UCSD-AML1 (cell line): Measurements from ENCODE around the gene MPIG6B.
A peak's percentile ranks its signal among the peaks of the same experiment; 100 is the strongest.

Experiments
- DNase-seq: peaks from one replicate; lab custom pipeline; 2025; ENCODE audit not compliant: unreplicated experiment; lab: John Stamatoyannopoulos, UW

MPIG6B gene

DNA sequence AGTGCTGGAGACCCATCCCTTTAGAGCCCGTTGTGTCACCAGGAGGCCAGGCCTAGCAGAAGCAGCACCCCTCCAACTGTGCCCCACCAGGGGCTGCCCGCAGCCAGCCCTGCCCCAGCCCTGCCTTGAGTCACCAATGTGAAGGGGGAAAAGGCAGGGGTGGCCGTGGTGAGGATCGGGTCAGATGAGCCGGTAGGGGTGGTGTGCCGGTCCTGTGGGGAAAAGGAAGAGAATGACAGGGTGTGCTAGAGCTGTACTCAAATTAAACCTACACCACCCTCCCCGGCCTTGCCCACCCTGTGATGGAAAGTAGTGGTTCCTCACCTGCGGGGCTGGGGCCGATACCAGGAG lies 42.4 kb downstream of the MPIG6B start:
- no peak for DNase-seq

DNA sequence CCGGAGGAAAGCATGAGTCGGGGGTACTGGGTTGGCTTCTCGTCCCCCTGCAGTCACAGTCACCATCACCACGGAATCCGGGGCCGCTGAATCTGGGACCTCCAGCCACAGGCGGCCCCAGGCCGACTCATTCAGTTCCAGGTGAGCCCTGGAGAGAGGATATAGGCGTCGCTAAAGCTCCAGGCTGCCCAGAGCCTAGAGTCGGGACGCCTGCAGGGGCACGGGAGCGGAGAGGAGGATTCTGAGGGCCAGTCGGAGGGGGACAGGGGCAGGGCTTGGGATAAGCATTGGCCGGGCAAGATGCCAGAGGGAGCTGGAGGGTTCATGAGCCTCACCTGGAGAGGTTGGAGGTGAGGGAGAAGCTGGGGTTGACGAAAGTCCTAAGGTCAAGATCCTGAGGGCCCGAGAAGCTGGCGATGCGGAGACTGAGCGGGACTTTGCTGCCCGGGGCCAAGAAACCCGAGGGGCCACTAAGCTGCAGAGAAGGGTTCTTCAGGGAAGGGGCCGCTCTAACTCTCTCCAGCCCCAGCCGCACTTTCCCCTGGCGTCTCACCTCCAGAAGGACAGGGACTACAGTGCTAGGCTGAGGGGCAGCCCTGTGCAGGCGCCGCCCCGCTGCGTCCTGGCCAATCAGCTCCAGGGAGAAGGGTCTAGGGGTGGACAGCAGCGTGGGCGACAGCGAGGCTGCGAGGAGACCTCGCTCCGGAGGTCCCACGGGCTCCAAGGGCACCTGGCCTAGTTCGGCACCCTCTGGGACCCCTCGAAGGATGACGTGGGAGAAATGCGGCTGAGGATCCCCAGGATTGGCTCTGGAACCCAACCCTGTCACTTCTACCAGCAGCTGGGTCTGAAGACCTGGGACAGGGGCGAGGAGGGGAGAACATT lies 43.0 kb downstream of the MPIG6B start:
- no peak for DNase-seq

DNA sequence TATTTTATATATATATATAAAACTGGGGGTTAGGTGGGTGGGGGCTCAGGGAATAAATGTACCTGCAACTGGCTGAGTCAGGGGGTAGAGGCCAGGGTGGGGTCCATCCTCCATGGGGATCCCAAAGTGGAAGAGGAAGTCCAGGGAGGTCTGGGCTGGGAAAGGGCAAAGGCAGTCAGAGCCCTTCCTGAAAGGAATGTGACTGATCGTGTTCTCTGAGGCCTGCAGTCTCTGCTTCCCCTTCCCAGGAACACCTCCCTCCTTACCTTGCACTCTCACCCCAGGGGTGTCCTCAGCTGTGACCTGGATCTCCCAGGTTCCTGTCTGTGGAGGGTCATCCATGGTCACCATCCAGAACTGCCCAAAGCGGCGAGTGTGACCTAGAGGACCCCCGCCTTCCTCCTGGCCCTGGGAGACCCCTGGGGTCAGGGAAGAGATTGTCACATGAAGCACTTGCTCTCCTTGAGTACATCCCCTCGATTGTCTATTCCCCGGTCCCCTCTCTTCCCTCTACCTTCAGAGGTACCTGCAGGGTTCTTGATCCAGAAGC lies 44.0 kb downstream of the MPIG6B start:
- DNase-seq: no peak

DNA sequence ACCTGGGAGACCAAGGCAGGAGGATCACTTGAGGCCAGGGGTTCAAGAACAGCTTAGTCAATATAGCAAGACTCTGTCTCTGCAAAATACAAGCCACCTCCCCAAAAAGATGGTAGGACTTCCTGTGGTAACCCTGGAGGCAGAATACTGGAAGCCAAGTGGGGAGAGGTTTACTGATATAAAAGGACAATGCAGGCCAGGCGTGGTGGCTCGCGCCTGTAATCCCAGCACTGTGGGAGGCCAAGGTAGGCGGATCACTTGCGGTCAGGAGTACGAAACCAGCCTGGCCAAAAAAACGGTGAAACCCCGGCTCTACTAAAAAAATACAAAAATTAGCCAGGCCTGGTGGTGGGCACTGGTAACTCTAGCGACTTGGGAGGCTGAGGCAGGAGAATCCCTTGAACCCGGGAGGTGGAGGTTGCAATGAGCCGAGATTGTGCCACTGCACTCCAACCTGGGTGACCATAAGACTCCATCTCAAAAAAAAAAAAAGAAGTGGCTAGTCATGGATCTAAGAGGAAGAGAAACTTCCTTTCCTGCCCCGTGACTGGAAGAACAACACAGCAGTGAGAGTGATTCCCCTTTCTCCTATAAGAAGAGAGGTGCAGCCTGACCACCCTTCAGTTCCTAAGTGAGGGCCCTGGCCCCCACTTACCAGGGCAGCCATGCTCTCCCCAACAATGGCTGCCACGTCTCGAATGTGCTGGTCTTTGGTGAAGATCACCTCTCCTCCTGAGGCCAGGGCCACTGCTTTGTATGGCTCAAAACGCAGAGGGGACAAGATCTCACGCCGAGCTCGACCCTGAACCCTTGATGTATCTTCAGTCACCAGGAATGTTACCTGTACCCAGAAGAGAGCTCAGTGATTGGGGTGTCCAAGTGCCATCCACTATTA lies 45.4 kb downstream of the MPIG6B start:
- no peak for DNase-seq

DNA sequence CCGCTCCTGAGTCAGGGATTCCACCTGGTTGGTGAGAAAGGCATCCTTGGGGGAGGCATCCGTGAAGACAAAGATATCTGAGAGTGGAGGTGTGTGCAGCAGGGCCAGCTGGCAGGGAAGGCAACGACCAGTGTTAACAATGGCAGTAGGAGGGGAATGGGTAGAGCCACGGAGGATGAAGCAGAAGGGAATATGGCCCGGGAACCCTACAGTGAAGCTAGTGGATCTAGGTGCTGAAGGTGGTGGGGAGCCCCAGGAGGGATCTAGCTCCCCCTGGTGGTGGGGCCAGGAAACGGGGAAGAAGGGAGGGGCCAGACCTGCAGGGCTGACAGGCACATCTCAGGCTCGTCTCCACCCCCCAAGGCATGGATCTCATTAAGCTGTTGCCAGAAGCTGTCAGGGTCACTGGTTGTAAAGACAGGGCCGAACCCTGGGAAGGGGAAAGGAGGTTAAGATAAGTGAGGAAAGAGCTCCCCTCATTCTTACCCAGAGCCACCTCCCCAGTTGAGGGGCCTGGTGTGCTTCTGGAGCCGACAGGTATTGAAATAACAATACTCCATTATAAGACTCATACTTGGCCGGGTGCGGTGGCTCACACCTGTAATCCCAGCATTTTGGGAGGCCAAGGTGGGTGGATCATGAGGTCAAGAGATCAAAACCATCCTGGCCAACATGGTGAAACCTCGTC lies 46.7 kb downstream of the MPIG6B start:
- peak; percentile 88 for DNase-seq

DNA sequence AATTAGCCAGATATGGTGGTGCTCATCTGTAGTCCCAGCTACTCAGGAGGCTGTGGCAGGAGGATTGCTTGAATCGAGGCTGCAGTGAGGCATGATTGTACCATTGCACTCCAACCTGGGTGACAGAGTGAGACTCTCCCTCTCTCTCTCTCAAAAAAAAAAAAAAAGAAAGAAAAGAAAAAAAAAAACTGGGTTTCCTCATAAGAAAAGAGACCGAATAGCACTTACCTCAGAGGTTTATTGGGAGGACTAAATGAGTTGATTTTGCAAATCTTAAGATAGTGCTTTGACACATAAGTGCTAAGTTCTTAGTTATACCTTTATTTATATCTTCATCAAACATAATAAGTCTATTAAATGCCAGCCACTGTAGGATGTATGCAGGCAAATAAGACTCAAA lies 47.7 kb downstream of the MPIG6B start:
- DNase-seq: no peak

DNA sequence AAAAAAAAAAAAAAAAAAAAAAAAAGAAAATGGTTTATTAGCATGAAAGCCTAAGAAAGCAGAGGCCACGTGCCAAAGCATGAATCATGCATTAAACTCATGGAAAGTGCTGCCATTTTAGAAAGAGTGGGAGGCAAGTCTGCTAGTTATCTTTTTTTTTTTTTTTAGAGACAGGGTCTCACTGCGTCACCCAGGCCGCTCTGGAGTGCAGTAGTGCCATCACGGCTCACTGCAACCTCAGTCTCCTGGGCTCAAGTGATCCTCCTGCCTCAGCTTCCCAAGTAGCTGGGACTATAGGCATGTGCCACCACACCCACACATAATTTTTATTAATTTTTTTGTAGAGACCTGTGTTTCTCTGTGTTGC lies 48.8 kb downstream of the MPIG6B start:
- DNase-seq: no peak

DNA sequence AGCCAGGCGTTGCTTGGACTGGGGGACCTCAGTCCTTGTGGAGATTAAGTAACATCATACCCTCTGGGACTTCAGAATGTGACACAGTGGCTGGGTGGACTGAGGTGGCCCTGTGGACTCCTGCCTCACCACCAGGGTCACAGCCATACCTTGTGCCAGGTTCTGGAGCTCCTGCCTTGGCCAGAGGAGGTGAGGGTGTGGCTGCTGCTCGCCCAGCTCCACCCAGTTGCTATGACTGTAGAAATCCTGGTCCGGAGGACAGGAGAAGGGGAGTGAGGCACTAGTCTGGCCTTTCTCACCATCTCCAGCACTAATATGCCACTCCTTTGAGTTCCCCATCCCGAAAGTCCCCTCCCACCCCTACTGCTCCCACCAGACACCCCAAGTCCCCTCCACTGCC lies 52.0 kb downstream of the MPIG6B start:
- no peak for DNase-seq

DNA sequence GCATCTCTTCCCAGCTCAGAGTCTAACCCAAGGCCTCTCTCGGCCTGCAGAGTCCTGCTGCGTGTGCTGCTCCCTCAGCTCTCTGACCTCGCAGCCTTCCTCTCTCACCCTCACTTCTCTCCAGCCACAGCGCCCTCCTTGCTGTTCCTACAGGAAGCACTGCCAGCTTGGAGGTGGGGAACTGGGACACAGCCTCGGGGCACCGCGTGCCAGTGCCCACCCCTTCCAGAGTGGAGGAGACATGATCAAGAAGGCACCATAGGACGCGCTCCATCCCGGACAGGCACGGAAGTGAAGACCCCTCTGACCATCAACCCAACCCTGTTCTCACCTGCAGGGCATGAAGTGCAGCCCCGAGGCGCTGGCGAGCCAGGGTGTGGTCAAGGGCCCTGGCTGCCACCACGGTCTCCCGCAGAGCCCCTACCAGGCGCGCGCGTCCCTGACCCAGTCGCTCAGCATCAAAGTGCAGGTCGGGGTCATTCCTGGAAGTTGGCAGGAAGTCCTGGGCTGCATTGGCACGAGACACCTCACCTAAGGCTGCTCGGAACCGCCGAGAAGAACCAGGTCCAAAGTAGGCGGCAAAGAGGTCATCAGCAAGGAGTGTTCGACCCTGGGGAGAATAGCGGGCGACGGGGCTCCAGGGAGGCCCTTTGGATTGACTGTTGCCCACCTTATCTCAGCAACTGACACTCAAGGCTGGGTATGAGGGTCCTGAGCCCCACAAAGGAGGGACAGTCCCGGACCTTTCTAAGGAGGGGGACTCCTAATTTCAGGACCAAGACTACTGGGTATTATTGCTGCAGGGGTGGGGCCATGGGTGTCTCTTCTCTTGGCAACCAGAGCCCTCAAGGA lies 52.7 kb downstream of the MPIG6B start:
- no peak for DNase-seq
